HPDE6-E6E7 (cell line): ENCODE results near the gene ARID1B.

Experiments
- DNase-seq: peaks from one replicate; pipeline ENCODE4 v3.0.0; 2011; ENCODE audit warnings: missing footprints; ENCODE audit errors: extremely low spot score

The ARID1B gene

GRCh38 chr6:156776840-156777576 lies at the start of gene ARID1B:
ARID1B (plus strand) TSS chr6:156777378; CDS start chr6:156777681, 303 bp downstream.
- peak; percentile 63 for DNase-seq

- DNase-seq, result no peak
Observed at GRCh38 chr6:156727715-156728385, 49.3 kb upstream of the ARID1B start.

GRCh38 chr6:156729248-156729647 lies 47.9 kb upstream of the ARID1B start:
- no peak for DNase-seq

GRCh38 chr6:156731396-156731795 lies 45.8 kb upstream of the ARID1B start:
- no peak for DNase-seq

GRCh38 chr6:156735751-156736150 lies 41.4 kb upstream of the ARID1B start:
- no peak for DNase-seq

GRCh38 chr6:156740604-156741003 lies 36.6 kb upstream of the ARID1B start:
- no peak for DNase-seq

- no peak for DNase-seq
Observed at GRCh38 chr6:156741287-156742073, 35.7 kb upstream of the ARID1B start.

- DNase-seq, result no peak
Observed at GRCh38 chr6:156747715-156748114, 29.5 kb upstream of the ARID1B start.

GRCh38 chr6:156748504-156748903 lies 28.7 kb upstream of the ARID1B start:
- no peak for DNase-seq

GRCh38 chr6:156752666-156753301 lies 24.4 kb upstream of the ARID1B start:
- DNase-seq, result no peak

- no peak for DNase-seq
Observed at GRCh38 chr6:156756630-156757610, 20.3 kb upstream of the ARID1B start.

- DNase-seq, result no peak
Observed at GRCh38 chr6:156757849-156758248, 19.3 kb upstream of the ARID1B start.

GRCh38 chr6:156760377-156760776 lies 16.8 kb upstream of the ARID1B start:
- DNase-seq, result no peak

- no peak for DNase-seq
Observed at GRCh38 chr6:156762547-156762946, 14.6 kb upstream of the ARID1B start.

- DNase-seq, result no peak
Observed at GRCh38 chr6:156765117-156765516, 12.1 kb upstream of the ARID1B start.

GRCh38 chr6:156767603-156768467 lies 9.3 kb upstream of the ARID1B start:
- no peak for DNase-seq

GRCh38 chr6:156771047-156771446 lies 6.1 kb upstream of the ARID1B start:
- no peak for DNase-seq

GRCh38 chr6:156771761-156772160 lies 5.4 kb upstream of the ARID1B start:
- DNase-seq, result no peak

GRCh38 chr6:156773476-156773875 lies 3.7 kb upstream of the ARID1B start:
- no peak for DNase-seq
